Fibroblast of pulmonary artery (primary cell): ENCODE results near the gene FAM53A.

ENCODE experiments used
- DNase-seq: peaks from one replicate; pipeline ENCODE4 v3.0.0-alpha.2; 2010; ENCODE audit warnings: low read depth
- H3K4me3 ChIP-seq: replicated peaks from 2 replicates; pipeline ENCODE4 v1.5.1; 2011; ENCODE audit warnings: low read depth, mild to moderate bottlenecking, control low read depth, low read length, moderate library complexity
- CTCF ChIP-seq: IDR thresholded peaks from 2 replicates; pipeline ENCODE4 v1.5.1; 2011; ENCODE audit warnings: mild to moderate bottlenecking, control low read depth, low read length, inconsistent platforms; ENCODE audit errors: missing control alignments

FAM53A gene

GRCh38 chr4:1721003-1721665, 37.0 kb upstream of the FAM53A start, which contains the start of the genes TACC3 and TMEM129:
Gene TACC3, plus strand, starts transcription at chr4:1721521. Its CDS starts 1,901 bp downstream, at chr4:1723422.
Gene TMEM129, minus strand, starts transcription at chr4:1721323. Its CDS starts 486 bp downstream, at chr4:1720837.
- peak; percentile 92 for DNase-seq

GRCh38 chr4:1720163-1720983, 36.3 kb upstream of the FAM53A start:
- peak; percentile 31 for DNase-seq
- H3K4me3 ChIP-seq, result peak overlapping the region; percentile 67
- TF ChIP-seq CTCF, result no peak

More at GRCh38 chr4:1721003-1721665, 37.0 kb upstream of the FAM53A start, which contains the start of the genes TACC3 and TMEM129:
- peak within 1 kb of the TSS; percentile 67 for H3K4me3 ChIP-seq
- no peak for TF ChIP-seq CTCF

- no peak for TF ChIP-seq CTCF
- H3K4me3 ChIP-seq, result no peak overlapping the region
- DNase-seq, result no peak
Observed at GRCh38 chr4:1718095-1718850, 34.2 kb upstream of the FAM53A start.

- no peak for DNase-seq
- no peak for TF ChIP-seq CTCF
- H3K4me3 ChIP-seq, result no peak overlapping the region
Observed at GRCh38 chr4:1717129-1718094, 33.3 kb upstream of the FAM53A start.

- H3K4me3 ChIP-seq, result no peak overlapping the region
- TF ChIP-seq CTCF, result no peak
- no peak for DNase-seq
Observed at GRCh38 chr4:1716065-1716945, 32.2 kb upstream of the FAM53A start.
